Tibial nerve (tissue), 4 donors: ENCODE data around the gene JAZF1. TPM values are rescaled to one million over a fixed set of nuclear protein-coding genes. Genes with fewer than 3 reads are reported as not detected.

Experiments
- DNase-seq, 2 donors: peaks; one replicate each; pipeline ENCODE4 v3.0.0-alpha.2; 2019; ENCODE audit warnings: low spot score in 2 of 2
- H3K27ac ChIP-seq, 4 donors: fragments of 200-600 bp; sonication (generic) in 3 of 4; one replicate each; pipeline ENCODE4 v1.5.1; 2017 to 2019; ENCODE audit warnings: mild to moderate bottlenecking in 1 of 4
- H3K27me3 ChIP-seq, 2 donors: fragments of 200-600 bp; sonication (generic) in 1 of 2; one replicate each; pipeline versions ENCODE4 v1.5.1 to v1.6.0; 2017 to 2019
- H3K36me3 ChIP-seq, 3 donors: fragments of 200-600 bp; sonication (generic); one replicate each; pipeline ENCODE4 v1.5.1; 2018 to 2019
- H3K4me1 ChIP-seq, 4 donors: fragments of 200-600 bp; sonication (generic) in 3 of 4; one replicate each; pipeline ENCODE4 v1.5.1; 2017 to 2019
- H3K4me3 ChIP-seq, 4 donors: fragments of 200-600 bp; sonication (generic) in 3 of 4; one replicate each; pipeline ENCODE4 v1.5.1; 2017 to 2019; ENCODE audit warnings: mild to moderate bottlenecking in 1 of 4, moderate library complexity in 1 of 4
- H3K9me3 ChIP-seq, 4 donors: fragments of 200-600 bp; sonication (generic) in 3 of 4; one replicate each; pipeline ENCODE4 v1.5.1; 2017 to 2019
- CTCF ChIP-seq, 5 experiments: fragments of 200-600 bp in 3 of 5; fragments of 450-650 bp in 2 of 5; sonication (generic) in 3 of 5; IDR thresholded peaks; one replicate each; pipeline ENCODE4 v1.5.1; 2016 to 2019; ENCODE audit warnings: antibody characterized with exemption in 5 of 5, mild to moderate bottlenecking in 3 of 5, moderate library complexity in 2 of 5
- EP300 ChIP-seq, 2 donors: sonication (generic); formaldehyde crosslinking; IDR thresholded peaks; one replicate each; pipeline ENCODE4 v1.6.1; 2017; ENCODE audit warnings: antibody characterized with exemption in 2 of 2, mild to moderate bottlenecking in 1 of 2
- POLR2A ChIP-seq, 2 donors: fragments of 450-650 bp; IDR thresholded peaks; one replicate each; pipeline ENCODE4 v1.6.1; 2017; ENCODE audit warnings: antibody characterized with exemption in 2 of 2, mild to moderate bottlenecking in 2 of 2, moderate library complexity in 2 of 2
- WGBS, 2 donors: methylation state at CpG; one replicate each; pipeline ENCODE4 v1.1.5; 2018; 5-methylcytosine and 5-hydroxymethylcytosine counted together
- total RNA-seq, 4 donors: library from RNA; depleted of rRNA; stranded (reverse); fragments of >200 nt; gene quantifications; one replicate each; pipeline ENCODE4 v1.1.0, GENCODE V29; 2016

The JAZF1 gene
- total RNA-seq, 4 donors from 2014 or later: 6.9 to 17.5 (median 10.7) TPM

DNA sequence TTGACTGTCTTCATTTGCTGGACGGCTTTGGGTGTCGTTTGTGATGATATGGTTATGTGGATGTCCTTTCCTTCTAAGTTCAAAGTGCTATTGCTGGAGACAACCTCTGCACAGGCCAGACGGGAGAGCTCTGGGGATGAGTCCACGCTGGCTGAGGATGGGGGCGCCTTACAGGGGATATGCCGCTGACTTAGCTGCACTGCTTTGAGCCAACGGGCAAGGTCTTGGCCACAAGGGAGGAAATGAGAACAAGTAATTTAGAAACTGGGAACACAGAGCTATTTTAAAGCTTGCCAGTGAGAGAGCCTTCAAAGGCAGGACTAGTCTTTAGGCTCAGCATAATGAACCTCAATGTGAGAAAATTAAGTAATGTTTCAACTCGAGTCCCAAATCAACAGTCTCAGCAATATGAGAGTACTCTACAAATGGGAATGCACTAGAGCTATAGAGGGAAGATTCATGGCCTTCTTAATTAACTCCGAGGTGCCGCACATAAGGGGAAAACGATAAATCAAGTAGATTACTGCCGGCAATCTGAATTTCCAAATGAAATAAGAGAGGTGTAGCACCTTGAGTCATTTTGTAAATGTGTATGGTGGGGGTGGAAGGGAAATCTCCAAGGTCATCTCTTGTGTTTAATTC, 209.3 kb downstream of the JAZF1 start:
- no peaks in the 10 kb centered on the region for H3K9me3 ChIP-seq
- TF ChIP-seq CTCF (IDR thresholded peaks at IDR 0.05) (no peak), EP300 (IDR thresholded peaks at IDR 0.05) (no peak), POLR2A (IDR thresholded peaks at IDR 0.05) (no peak)
- no peak for DNase-seq
- WGBS, 2 donors: 79 to 80% methylated on average over 12 of the region's 12 CpGs
- peaks cover 0 to 1% (median 0%) of the 10 kb centered on the region in 4 donors for H3K4me1 ChIP-seq
- H3K27ac ChIP-seq: no peak overlapping the region
- no peaks in the 10 kb centered on the region for H3K36me3 ChIP-seq
- H3K27me3 ChIP-seq: no peaks in the 10 kb centered on the region
- H3K4me3 ChIP-seq: no peak overlapping the region

DNA sequence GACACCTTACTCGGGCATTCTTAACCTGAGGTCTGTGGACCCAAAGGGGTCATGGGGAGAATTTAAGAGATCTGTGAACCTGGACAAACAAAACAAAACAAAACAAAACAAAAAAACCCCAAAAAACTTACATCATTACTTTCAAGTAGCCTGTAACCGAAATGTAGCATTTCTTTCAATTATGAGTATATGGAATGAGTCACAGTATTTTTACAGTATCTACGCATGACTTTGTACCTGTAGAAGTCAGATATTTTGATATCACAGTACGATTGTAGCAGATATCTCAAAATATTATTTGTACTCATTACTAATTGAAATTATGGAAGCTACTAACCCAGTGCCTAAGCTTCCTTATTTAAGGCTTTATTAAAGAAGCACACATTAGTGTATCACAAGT, 210.2 kb downstream of the JAZF1 start:
- no peak for TF ChIP-seq POLR2A (IDR thresholded peaks at IDR 0.05)
- no peak for TF ChIP-seq EP300 (IDR thresholded peaks at IDR 0.05)
- no peak for TF ChIP-seq CTCF (IDR thresholded peaks at IDR 0.05)
- WGBS, 2 donors: 71 to 72% methylated on average over 4 of the region's 4 CpGs
- DNase-seq: no peak

DNA sequence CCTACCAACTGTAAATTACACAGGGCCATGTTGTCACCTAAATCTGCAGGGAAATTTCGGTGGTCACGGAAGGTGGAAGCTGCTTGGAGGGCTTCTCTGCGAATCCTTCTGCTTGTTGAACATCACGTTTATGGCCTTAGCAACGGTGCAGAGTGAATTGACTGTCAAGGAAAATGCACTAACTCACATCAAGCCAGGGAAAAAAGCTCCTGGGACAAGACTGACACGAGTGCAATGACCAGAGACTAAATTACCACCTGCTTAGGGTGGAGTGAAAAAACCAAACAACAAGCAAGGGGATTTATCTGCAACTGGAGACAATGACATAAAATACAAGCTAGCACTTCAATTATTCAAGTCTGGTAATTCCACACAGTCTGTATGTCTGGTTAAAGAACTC, 211.2 kb downstream of the JAZF1 start:
- Histone ChIP-seq H3K9me3 (no peaks in the 10 kb centered on the region), H3K4me1 (peaks cover 0 to 9% (median 0%) of the 10 kb centered on the region in 4 donors), H3K27me3 (no peaks in the 10 kb centered on the region), H3K27ac (no peak overlapping the region), H3K36me3 (no peaks in the 10 kb centered on the region), H3K4me3 (no peak overlapping the region)
- no peak for TF ChIP-seq EP300 (IDR thresholded peaks at IDR 0.05)
- DNase-seq: no peak
- WGBS, 2 donors: 76 to 84% methylated on average over 6 of the region's 6 CpGs

More for the DNA sequence above, 210.2 kb downstream of the JAZF1 start:
- Histone ChIP-seq H3K27ac (no peak overlapping the region), H3K4me3 (no peak overlapping the region), H3K9me3 (no peaks in the 10 kb centered on the region), H3K36me3 (no peaks in the 10 kb centered on the region), H3K27me3 (no peaks in the 10 kb centered on the region), H3K4me1 (peaks cover 0 to 9% (median 0%) of the 10 kb centered on the region in 4 donors)

GRCh38 chr7:27967639-27968038, 213.0 kb downstream of the JAZF1 start:
- Histone ChIP-seq H3K4me3 (no peak overlapping the region), H3K36me3 (no peaks in the 10 kb centered on the region), H3K27ac (no peak overlapping the region), H3K9me3 (no peaks in the 10 kb centered on the region), H3K4me1 (peaks cover 0 to 9% (median 0%) of the 10 kb centered on the region in 4 donors), H3K27me3 (no peaks in the 10 kb centered on the region)
- WGBS, 2 donors: 93 to 96% methylated on average over 1 of the region's 1 CpG
- no peak for DNase-seq
- TF ChIP-seq EP300 (IDR thresholded peaks at IDR 0.05): no peak
- no peak for TF ChIP-seq CTCF (IDR thresholded peaks at IDR 0.05)
- TF ChIP-seq POLR2A (IDR thresholded peaks at IDR 0.05): no peak

DNA sequence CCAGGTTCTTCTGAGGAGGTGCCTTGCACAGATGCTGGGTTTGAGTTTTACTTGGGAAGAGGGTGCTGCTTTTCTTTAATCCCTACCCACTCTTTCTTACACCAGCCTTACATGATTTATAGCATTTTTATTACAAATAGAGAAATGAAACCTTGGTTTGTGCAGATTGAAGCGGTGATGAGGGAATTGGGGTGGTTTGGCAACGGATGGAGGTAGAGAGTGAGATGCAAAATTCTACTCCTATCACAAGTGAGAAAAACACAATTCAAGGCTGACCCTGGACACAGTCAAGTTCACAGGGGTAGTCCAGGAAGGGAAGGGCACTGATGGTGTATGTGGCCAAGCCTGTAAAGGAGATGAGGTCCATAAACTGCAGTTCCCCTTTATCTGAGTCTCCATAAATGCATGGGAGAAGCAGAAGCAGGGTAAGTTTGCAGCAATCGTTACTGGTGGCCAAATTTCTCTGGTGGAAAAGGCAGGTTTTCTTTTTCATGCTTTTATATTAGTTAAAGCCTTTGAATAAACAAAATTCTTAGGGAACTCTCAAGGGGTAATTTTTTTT, 214.3 kb downstream of the JAZF1 start:
- DNase-seq: no peak
- whole genome bisulfite sequencing, 2 donors: 53 to 57% methylated on average over 3 of the region's 3 CpGs
- Histone ChIP-seq H3K4me3 (no peak overlapping the region), H3K9me3 (no peaks in the 10 kb centered on the region), H3K27ac (no peak overlapping the region), H3K4me1 (peaks cover 0 to 9% (median 0%) of the 10 kb centered on the region in 4 donors), H3K36me3 (no peaks in the 10 kb centered on the region), H3K27me3 (no peaks in the 10 kb centered on the region)
- TF ChIP-seq EP300 (IDR thresholded peaks at IDR 0.05) (no peak), POLR2A (IDR thresholded peaks at IDR 0.05) (no peak), CTCF (IDR thresholded peaks at IDR 0.05) (no peak)
